Measurements from ENCODE around the gene CACNA1B. TPM values are rescaled to one million over a fixed set of nuclear protein-coding genes. Genes with fewer than 3 reads are reported as not detected.

The CACNA1B gene
- total RNA-seq, 1 donor, result under 0.01 TPM

DNA sequence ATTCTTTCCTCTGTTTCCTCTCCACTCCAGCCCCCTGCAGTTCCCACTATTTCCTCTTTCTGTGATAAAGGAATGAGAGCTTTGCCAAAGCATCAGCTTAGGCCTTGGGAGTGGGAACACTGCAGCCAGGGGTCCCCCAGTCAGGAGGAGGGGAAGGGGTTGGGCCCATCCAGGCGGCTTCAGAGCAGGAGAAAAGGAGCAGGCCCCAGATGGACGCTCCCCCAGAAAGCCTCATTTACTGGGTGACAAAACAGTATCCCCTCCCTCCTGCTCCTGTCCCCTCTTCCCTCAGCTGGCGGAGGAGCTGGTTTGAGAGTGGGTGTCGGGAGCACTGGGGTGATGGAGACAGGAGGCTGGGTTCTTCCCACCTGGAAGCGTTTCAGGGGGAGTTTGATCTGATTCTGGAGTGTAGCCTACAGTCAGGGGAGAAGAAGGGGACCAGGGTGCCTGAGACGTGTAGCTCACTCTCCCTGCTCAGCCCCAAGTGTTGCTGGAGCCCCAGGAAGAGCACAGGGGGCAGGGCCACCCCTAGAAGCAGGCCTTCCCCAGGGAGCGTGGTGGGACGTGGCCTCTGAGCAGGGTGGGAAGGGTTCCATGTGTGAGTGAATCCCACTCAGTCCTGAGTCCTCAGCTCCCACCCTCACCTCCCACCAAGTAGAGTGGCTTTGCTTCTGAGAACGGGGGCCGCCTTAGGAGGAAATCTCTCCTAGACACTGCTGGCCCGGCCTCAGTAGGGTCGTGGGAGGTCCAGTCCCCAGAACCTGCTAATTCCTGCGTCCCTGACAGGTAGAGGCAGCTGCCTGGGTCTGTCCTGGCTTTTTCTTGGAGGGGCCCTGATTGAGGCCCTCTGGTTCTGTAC lies 173.1 kb downstream of the CACNA1B start:
- Histone ChIP-seq H2AFZ (ENCODE audit: low read length) (no peak overlapping the region), H3K4me3 (ENCODE audit: insufficient read depth, low read length) (no peak overlapping the region), H3K27me3 (ENCODE audit: insufficient read depth, low read length) (no peaks in the 10 kb centered on the region), H3K9me3 (ENCODE audit: low read depth, low read length) (no peaks in the 10 kb centered on the region), H3K36me3 (ENCODE audit: insufficient read depth, low read length) (no peaks in the 10 kb centered on the region), H3K79me2 (ENCODE audit: insufficient read depth, low read length) (no peaks in the 10 kb centered on the region), H4K20me1 (ENCODE audit: insufficient read depth, low read length) (no peaks in the 10 kb centered on the region), H3K4me2 (ENCODE audit: insufficient read depth, low read length) (no peak overlapping the region), H3K27ac (ENCODE audit: low read depth, low read length) (no peak overlapping the region), H3K4me1 (ENCODE audit: insufficient read depth, low read length) (no peaks in the 10 kb centered on the region)
- no peak for DNase-seq (ENCODE audit: insufficient read length, low spot score, missing footprints)
- TF ChIP-seq, protein P1, sequence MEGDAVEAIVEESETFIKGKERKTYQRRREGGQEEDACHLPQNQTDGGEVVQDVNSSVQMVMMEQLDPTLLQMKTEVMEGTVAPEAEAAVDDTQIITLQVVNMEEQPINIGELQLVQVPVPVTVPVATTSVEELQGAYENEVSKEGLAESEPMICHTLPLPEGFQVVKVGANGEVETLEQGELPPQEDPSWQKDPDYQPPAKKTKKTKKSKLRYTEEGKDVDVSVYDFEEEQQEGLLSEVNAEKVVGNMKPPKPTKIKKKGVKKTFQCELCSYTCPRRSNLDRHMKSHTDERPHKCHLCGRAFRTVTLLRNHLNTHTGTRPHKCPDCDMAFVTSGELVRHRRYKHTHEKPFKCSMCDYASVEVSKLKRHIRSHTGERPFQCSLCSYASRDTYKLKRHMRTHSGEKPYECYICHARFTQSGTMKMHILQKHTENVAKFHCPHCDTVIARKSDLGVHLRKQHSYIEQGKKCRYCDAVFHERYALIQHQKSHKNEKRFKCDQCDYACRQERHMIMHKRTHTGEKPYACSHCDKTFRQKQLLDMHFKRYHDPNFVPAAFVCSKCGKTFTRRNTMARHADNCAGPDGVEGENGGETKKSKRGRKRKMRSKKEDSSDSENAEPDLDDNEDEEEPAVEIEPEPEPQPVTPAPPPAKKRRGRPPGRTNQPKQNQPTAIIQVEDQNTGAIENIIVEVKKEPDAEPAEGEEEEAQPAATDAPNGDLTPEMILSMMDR (IDR thresholded peaks at IDR 0.05; ENCODE audit: extremely low read depth, low read depth, low read length), result no peak

DNA sequence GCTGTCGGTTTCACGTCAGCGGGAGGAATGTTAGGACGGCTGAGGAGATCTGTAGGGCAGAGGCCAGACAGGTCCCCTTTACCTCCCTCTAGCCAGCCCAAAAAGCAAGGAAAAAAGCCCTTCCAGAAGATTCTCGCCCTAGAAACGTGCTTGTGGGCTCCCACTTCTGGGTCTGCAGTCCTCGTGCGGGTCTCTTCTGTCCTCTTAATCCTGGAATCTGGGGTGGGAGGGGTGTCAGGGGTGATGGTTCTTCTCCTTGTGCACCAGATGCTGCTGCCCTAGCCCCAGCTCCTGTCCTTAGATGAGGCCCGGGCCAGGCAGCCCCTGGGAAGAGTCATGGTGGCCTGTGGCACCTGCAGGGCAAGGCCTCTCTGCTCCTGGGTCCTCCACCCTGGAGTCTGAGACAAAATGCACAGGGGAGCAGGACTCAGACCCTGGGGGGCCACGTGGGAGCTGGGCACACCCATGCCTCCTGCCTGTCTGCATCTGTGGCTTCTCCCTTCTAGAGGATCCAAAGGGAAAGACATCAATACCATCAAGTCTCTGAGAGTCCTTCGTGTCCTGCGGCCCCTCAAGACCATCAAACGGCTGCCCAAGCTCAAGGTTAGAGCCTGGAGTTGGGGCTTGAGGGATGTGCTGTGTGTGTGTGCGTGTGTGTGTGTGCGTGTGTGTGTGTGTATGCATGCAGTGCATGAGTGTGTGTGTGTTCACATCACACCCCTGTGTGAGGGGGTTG lies 174.2 kb downstream of the CACNA1B start:
- H3K4me3 ChIP-seq (ENCODE audit: insufficient read depth, low read length), result no peak overlapping the region
- no peaks in the 10 kb centered on the region for H3K36me3 ChIP-seq (ENCODE audit: insufficient read depth, low read length)
- no peaks in the 10 kb centered on the region for H3K4me1 ChIP-seq (ENCODE audit: insufficient read depth, low read length)
- H3K4me2 ChIP-seq (ENCODE audit: insufficient read depth, low read length), result no peak overlapping the region
- H4K20me1 ChIP-seq (ENCODE audit: insufficient read depth, low read length), result no peaks in the 10 kb centered on the region
- TF ChIP-seq, protein P1 (IDR thresholded peaks at IDR 0.05; ENCODE audit: extremely low read depth, low read depth, low read length), result no peak
- DNase-seq (ENCODE audit: insufficient read length, low spot score, missing footprints), result no peak
- H3K27me3 ChIP-seq (ENCODE audit: insufficient read depth, low read length), result no peaks in the 10 kb centered on the region
- H3K9me3 ChIP-seq (ENCODE audit: low read depth, low read length), result no peaks in the 10 kb centered on the region
- H2AFZ ChIP-seq (ENCODE audit: low read length), result no peak overlapping the region
- H3K79me2 ChIP-seq (ENCODE audit: insufficient read depth, low read length), result no peaks in the 10 kb centered on the region
- H3K27ac ChIP-seq (ENCODE audit: low read depth, low read length), result no peak overlapping the region

DNA sequence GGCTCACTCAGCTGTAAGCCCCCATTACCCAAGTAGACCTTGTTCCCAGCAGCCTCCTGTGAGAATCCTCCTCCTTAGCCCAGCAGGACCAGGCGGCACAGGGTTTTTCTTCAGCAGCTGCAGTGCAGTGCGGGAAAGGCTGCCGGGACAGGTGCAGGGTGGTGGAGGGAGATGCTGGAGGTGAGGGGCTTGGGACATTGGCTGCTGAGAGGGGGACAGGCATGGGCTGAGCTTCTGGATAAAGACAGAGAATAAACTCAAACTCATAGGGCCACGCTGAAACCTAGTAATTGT lies 174.7 kb downstream of the CACNA1B start:
- Histone ChIP-seq H3K4me2 (ENCODE audit: insufficient read depth, low read length) (no peak overlapping the region), H3K36me3 (ENCODE audit: insufficient read depth, low read length) (no peaks in the 10 kb centered on the region), H3K79me2 (ENCODE audit: insufficient read depth, low read length) (no peaks in the 10 kb centered on the region), H3K9me3 (ENCODE audit: low read depth, low read length) (no peaks in the 10 kb centered on the region), H3K27me3 (ENCODE audit: insufficient read depth, low read length) (no peaks in the 10 kb centered on the region), H3K4me1 (ENCODE audit: insufficient read depth, low read length) (no peaks in the 10 kb centered on the region), H2AFZ (ENCODE audit: low read length) (no peak overlapping the region), H3K27ac (ENCODE audit: low read depth, low read length) (no peak overlapping the region), H3K4me3 (ENCODE audit: insufficient read depth, low read length) (no peak overlapping the region), H4K20me1 (ENCODE audit: insufficient read depth, low read length) (no peaks in the 10 kb centered on the region)
- TF ChIP-seq, protein P1 (IDR thresholded peaks at IDR 0.05; ENCODE audit: extremely low read depth, low read depth, low read length), result no peak
- no peak for DNase-seq (ENCODE audit: insufficient read length, low spot score, missing footprints)

DNA sequence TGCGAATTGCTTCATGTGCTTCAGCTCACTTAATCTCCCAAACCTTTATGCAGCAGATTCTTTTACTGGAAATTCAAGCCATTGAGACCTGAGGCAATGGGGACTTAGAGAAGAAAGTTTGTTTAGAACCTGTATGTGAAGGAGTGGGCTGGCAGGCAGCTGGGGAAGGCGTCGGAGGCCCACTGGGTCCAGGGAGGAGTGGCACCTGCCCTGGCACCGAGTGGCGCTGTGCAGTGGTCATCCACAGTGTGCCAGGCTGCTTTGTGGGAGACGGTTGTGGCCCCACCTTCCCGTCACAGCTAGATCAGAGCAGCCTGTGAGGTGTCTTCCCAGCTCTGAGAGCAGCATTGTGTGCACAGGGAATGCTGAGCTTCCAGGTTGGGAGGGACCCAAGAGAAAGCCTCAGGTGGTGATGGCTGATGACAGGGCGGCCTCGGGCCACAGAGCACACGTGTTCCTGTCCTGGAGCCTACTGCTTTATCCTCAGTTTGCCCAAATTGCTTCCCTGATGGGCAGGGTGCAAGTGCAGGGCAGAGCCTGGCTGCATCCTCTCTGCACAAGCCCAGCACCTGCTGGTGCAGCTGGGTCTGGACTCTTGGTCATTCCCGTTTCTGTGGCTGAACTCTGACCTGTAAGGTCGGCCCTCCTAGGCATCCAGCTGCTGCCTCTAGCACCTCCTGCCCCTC lies 175.2 kb downstream of the CACNA1B start:
- H3K36me3 ChIP-seq (ENCODE audit: insufficient read depth, low read length), result no peaks in the 10 kb centered on the region
- H3K79me2 ChIP-seq (ENCODE audit: insufficient read depth, low read length), result no peaks in the 10 kb centered on the region
- no peak for DNase-seq (ENCODE audit: insufficient read length, low spot score, missing footprints)
- no peaks in the 10 kb centered on the region for H3K9me3 ChIP-seq (ENCODE audit: low read depth, low read length)
- no peaks in the 10 kb centered on the region for H4K20me1 ChIP-seq (ENCODE audit: insufficient read depth, low read length)
- H3K27me3 ChIP-seq (ENCODE audit: insufficient read depth, low read length), result no peaks in the 10 kb centered on the region
- no peak overlapping the region for H2AFZ ChIP-seq (ENCODE audit: low read length)
- no peak overlapping the region for H3K4me3 ChIP-seq (ENCODE audit: insufficient read depth, low read length)
- TF ChIP-seq, protein P1 (IDR thresholded peaks at IDR 0.05; ENCODE audit: extremely low read depth, low read depth, low read length), result no peak
- no peak overlapping the region for H3K4me2 ChIP-seq (ENCODE audit: insufficient read depth, low read length)
- no peak overlapping the region for H3K27ac ChIP-seq (ENCODE audit: low read depth, low read length)
- no peaks in the 10 kb centered on the region for H3K4me1 ChIP-seq (ENCODE audit: insufficient read depth, low read length)
